ENCODE measurements around the gene PROB1.
"Not testable (repeated sequence)": the region's sequence is repeated elsewhere in the genome, so short reads cannot be mapped to it uniquely, and the experiment has no call there.

PROB1 gene

DNA sequence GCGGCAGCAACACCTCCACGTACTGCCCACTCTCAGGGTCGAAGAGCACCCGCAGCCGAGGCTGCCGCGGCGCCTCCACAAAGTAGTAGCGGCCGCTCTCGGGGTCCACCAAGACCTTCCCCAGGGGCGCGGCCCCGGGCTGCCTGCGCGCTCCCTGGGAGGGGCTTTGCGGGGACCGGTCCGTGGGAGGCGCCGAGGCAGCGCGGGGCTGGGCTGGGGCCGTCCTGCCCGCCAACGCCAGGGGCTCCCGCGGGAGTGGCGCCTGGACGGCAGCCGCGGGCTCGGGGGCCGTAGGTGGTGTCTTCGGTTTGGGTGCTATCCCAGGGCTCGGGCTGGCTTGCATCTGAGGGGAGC, 2.6 kb downstream of the PROB1 start:
- no peak for DNase-seq (ENCODE audit: low read depth, low spot score)

DNA sequence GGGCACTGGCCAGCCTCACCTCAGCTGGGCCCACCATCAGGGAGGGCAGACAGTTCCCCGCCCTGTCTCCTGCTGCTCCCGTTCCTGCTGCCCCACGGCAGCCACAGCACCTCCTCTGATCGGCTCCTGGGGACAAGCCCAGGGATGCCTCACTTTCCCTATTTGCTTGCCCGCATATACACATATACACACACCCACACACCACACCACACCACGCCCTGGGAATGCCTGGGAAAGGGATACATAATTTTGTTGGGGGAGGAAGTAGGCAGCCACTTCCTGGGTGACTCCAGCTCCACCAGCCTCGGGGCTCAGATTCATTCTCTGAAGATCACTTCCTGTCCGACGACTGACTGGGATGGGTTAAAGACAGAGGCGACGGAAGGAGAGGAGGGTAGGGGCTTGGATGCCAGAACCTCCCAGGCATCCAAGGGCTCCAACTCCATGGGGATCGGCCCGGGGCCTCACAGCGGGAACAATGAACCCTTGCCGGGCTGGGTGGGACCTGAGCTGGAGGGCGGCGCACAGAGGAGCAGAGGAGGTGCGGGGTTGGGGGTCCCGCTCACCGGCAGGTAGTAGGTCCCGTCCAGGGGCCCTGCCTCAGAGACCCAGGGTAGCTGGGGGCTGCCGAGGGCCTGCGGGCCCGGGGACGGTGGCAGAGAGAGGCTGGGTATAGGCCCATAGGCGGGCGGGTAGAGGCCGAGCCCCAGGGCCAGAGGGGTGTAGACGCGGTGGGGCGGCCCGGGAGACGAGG, 3.2 kb downstream of the PROB1 start:
- DNase-seq (ENCODE audit: low read depth, low spot score) = no peak

- DNase-seq (ENCODE audit: low read depth, low spot score) = no peak
Measured at GRCh38 chr5:139390639-139391569, 4.0 kb downstream of the PROB1 start.

GRCh38 chr5:139389701-139390638, 4.9 kb downstream of the PROB1 start, which contains the start of gene MZB1:
Gene MZB1, minus strand, starts transcription at chr5:139389913. Its CDS starts 57 bp downstream, at chr5:139389856.
- DNase-seq (ENCODE audit: low read depth, low spot score) = no peak

- DNase-seq (ENCODE audit: low read depth, low spot score) = no peak
Measured at GRCh38 chr5:139388198-139388821, 6.6 kb downstream of the PROB1 start.

DNA sequence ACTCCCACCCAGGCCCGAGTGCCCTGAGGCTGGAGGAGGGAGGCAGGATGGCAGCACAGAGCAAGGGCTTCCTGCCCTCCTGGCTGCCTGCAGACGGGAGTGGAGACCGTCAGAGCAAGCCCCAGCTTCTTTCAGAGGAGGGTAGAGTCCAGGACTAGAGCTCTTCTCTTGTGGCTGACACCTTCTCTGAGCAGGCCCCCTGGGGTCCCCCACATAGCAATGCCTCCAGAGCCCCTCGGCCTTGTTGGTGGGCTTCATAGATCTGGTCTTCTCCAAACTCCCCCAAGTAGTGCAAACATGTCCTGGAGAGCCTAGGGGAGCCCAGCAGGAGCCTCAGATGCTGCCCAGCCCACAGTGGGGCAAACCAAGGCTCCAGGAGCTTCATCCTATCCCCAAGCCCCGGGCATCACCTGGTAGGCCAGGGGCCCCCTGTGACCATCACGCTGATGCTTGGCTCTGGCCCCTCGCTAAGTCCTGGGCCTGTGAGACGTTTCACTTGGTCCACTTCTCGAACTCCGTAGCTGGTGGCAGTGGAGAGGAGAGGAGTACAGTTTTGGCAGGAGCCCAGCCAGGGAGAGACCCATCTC, 7.2 kb downstream of the PROB1 start:
- DNase-seq (ENCODE audit: low read depth, low spot score) = no peak

DNA sequence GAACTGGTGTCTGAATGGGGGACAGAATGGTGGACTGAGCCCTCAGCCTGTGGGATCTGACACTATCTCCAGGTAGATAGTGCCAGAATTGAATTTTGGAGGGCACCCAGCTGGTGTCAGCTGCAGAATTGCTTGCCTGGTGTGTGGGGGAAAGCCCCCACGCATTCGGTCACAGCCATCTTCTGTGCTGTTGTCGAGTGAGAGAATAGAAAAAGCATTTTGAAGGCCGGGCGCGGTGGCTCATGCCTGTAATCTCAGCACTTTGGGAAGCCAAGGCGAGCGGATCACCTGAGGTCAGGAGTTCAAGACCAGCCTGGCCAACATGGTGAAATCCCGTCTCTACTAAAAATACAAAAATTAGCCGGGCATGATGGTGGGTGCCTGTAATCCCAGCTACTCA, 7.9 kb downstream of the PROB1 start:
- DNase-seq (ENCODE audit: low read depth, low spot score) = not testable (repeated sequence)

DNA sequence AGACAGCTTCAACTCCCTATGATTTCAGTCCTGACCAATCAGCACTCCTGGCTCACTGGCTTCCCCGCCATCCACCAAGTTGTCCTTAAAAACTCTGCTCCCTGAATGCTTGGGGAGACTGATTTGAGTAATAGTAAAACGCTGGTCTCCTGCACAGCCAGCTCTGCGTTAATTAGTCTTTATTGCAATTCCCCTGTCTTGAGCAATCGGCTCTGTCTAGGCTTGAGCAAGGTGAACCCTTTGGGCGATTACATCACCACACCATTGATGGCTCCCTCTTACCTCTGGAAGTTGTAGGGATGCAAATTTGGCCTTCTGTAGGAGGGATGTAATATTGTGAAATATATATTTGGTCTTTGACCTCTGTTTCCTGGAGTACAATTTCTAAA, 8.9 kb downstream of the PROB1 start:
- no peak for DNase-seq (ENCODE audit: low read depth, low spot score)

DNA sequence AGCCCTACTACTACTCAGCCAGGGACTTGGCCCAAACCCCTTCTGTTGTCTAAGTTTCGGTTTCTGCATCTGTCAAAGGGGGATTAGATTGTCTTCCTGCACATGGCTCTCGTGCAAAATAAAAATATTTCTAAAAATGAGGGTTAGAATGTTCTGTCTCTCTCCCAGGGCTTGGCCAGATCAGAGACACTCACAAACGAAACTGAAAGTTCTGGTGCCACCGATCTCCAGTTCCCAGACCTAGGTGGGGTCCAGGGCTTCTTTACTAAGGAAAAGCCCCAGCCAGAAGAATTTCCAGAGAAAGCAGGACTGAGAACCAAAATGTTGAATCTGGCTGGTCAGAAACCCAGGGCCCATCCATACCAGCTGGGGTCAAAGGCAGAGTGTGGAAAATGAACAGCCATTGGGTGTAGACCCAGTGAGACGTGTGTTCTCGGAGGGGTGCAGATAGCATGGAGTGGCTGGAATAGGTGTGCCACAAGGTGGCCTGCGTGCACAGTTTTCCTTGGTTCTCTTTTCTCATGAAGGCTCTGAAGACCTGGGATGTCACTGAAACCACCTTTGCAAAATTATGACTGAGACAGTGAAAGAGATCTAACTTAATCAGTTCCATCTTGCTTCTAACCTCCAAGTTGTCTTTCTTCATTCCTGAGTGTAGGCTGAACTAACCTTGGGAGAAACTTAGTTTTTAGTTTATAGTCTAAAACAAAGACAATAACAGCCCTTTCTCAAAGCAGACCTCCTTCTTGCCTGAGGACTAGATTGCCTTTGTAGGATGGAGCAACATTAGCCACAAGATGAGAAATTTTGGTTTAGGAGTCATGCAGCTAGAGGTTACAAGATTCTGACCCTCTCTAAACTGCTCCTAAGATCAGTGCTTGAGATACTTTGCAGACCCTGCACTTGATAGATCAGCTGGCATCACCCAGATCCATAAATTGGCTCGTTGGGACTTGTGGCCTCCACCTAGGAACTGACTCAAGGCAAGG, 9.5 kb downstream of the PROB1 start:
- DNase-seq (ENCODE audit: low read depth, low spot score) = no peak

- no peak for DNase-seq (ENCODE audit: low read depth, low spot score)
Measured at GRCh38 chr5:139384591-139385051, 10.3 kb downstream of the PROB1 start.

DNA sequence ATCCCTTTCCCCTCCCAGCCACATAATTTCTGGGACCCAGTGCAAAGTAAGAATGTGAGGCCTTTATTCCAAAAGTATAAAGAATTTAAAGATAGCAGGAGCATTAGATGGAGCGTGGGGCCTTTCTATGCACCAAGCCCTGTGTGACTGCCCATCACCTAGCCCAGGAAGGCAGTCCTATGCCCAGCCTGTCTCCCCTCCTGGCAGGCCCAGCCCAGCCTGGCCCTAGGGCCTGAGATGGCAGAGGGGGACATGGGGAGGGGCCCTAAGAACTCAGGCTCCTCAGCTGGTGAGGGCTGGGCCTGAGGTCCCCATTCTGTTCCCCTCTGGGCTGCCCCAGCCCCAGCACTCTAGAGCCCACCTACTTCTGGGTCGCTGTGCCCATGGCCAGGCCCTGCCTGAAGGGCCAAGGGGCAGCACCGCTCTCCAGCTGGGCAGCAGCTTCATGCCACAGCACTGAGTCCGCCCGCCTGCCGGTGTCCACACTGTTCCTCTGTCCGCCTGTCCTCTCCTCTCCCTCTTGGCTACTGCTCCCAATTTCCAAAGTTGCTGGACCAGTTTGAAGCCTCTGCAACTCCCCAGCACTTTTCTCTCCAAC, 10.8 kb downstream of the PROB1 start:
- DNase-seq (ENCODE audit: low read depth, low spot score) = no peak

- no peak for DNase-seq (ENCODE audit: low read depth, low spot score)
Measured at GRCh38 chr5:139383275-139383992, 11.5 kb downstream of the PROB1 start, which contains the start of gene SLC23A1. Gene SLC23A1, minus strand, starts transcription at chr5:139383297. Its CDS starts 44 bp downstream, at chr5:139383253.

- DNase-seq (ENCODE audit: low read depth, low spot score) = no peak
Measured at GRCh38 chr5:139382807-139383206, 12.1 kb downstream of the PROB1 start.

DNA sequence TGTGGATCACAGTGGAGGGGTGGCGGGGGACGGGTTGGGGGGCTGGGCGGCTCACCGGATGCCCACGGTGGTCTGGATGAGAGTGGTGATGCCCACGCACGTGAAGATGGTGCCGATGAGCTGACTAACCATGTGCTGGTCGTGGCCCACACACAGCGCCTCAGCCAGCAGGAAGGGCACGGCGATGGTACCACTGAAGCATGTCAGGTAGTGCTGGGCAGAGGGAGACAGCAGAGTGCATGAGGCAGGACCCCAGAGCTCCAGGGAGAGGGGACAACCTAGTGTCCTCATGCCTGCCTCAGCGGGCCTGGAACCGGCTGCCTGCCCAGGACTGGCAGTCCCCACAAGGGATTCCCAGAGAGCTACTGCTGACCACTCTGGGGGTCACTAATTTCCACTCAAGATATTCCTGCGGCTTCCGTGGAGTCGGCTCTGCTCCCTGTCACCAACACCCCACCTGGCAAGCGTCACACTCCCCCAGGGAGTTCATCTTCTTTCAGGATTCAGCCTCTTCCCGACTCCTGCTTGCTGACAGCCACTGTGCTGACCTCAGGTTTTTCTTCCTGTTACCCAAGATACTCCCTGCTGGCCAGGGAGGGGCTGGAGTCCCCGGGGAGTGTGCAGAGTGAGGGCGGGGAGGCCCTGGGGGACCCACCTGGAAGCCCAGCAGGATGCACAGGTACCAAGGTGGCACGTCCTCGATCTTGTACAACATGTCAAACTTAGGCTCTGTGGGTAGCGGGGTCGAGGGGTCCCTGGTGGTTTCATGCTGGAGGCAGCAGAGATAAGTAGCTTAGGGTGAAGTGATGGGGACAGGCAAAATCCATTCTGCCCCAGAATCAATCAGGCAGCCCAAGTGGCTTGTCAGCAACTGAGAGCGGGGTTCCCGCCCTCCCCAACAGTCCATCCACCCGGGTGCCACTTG, 12.8 kb downstream of the PROB1 start:
- DNase-seq (ENCODE audit: low read depth, low spot score) = no peak

- no peak for DNase-seq (ENCODE audit: low read depth, low spot score)
Measured at GRCh38 chr5:139379626-139380449, 15.1 kb downstream of the PROB1 start.

- no peak for DNase-seq (ENCODE audit: low read depth, low spot score)
Measured at GRCh38 chr5:139378941-139379361, 16.0 kb downstream of the PROB1 start.

Measured in iPS DF 19.7 (cell line).